HT1080 (cell line): ENCODE results near the gene KRTAP2-1. TPM values are rescaled to one million over a fixed set of nuclear protein-coding genes. Genes with fewer than 3 reads are reported as not detected.
"Not testable (repeated sequence)": the region's sequence is repeated elsewhere in the genome, so short reads cannot be mapped to it uniquely, and the experiment has no call there.

Source experiments
- DNase-seq: peaks from one replicate; pipeline ENCODE4 v3.0.0-alpha.2; 2015; ENCODE audit warnings: low read depth
- small RNA-seq: library from RNA; depleted of rRNA; stranded (forward); fragments of <200 nt; gene quantifications from one replicate; pipeline ENCODE3, GENCODE V24; 2014
- total RNA-seq: library from RNA; depleted of rRNA; stranded (reverse); fragments of >200 nt; shearing (Covaris generic); gene quantifications from 2 replicates; pipeline ENCODE4 v1.2.3, GENCODE V29; 2014; rRNA removed

KRTAP2-1 gene
- total RNA-seq, 1 experiment from 2014 or later = 2.0 TPM

GRCh38 chr17:41013606-41014005 lies 33.5 kb downstream of the KRTAP2-1 start:
- no peak for DNase-seq

- no peak for DNase-seq
These were observed 33.9 kb downstream of the KRTAP2-1 start for GRCh38 chr17:41013181-41013580.

DNA sequence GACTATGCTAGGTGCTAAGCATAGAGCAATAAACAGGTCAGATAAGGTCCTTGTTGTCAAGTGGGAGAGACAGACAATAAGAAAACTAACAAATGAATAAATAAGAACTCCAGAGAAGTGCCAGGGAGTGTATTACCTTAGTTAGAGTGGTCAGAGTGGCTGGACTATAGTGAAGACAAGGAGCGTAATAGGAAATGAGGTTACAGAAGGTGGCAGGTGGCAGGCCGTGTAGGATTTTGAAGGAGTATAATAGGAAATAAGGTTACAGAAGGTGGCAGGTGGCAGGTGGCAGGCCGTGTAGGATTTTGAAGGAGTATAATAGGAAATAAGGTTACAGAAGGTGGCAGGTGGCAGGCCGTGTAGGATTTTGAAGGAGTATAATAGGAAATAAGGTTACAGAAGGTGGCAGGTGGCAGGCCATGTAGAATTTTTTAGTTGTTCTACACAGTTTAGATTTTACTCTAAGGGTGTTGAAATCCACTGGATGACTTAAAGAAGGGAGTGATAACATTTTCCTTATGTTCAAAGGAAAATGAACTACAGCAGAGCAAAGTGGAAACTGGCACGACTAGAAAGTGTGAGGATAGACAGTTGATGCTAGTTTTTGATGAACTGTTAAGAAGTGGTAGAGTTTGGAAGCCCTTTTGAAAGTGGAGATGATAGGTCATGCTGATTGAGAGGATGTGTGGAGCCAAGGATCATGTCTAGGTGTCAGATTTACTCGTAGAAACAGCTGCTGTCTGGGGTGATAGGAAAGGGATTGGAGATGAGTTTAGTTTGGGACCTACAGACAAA lies 34.6 kb downstream of the KRTAP2-1 start:
- no peak for DNase-seq

- DNase-seq = no peak
These were observed 36.7 kb downstream of the KRTAP2-1 start for GRCh38 chr17:41010441-41010840.

- DNase-seq = no peak
These were observed 37.2 kb downstream of the KRTAP2-1 start for GRCh38 chr17:41009936-41010335.

- no peak for DNase-seq
These were observed 37.8 kb downstream of the KRTAP2-1 start for GRCh38 chr17:41009301-41009760.

GRCh38 chr17:41008811-41009210 lies 38.3 kb downstream of the KRTAP2-1 start, which contains the start of gene KRTAP3-1:
TSS of gene KRTAP3-1 (minus strand) at chr17:41009128. CDS start at chr17:41009074, 54 bp downstream.
- DNase-seq = no peak

- no peak for DNase-seq
These were observed 42.7 kb downstream of the KRTAP2-1 start for GRCh38 chr17:41004397-41004796.

- DNase-seq = no peak
These were observed 43.2 kb downstream of the KRTAP2-1 start for GRCh38 chr17:41003926-41004325.

DNA sequence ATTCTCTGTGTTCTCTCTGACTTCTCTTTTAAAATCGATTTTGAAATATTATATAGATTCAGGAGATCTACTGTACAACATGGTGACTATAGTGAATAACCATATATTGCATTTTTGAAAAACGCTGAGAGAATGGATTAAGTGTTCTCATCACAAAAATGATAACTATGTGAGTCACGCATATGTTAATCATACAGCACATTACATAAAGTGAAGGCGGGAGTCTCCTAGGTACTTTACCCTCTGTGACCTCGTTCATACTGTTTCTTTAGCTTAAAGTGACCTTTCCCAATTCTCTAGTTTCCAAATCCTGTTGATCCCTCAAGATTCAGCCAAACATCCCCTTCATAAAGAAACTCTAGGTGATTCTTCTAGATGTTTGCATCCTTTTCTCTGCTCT lies 44.3 kb downstream of the KRTAP2-1 start:
- no peak for DNase-seq

GRCh38 chr17:41001795-41002194 lies 45.3 kb downstream of the KRTAP2-1 start:
- DNase-seq = no peak

GRCh38 chr17:40999563-40999962 lies 47.6 kb downstream of the KRTAP2-1 start, which contains the start of gene KRTAP3-2:
TSS of gene KRTAP3-2 (minus strand) at chr17:40999906. CDS start at chr17:40999853, 53 bp downstream.
- DNase-seq = not testable (repeated sequence)

- DNase-seq = no peak
These were observed 49.8 kb downstream of the KRTAP2-1 start for GRCh38 chr17:40997361-40997760.

DNA sequence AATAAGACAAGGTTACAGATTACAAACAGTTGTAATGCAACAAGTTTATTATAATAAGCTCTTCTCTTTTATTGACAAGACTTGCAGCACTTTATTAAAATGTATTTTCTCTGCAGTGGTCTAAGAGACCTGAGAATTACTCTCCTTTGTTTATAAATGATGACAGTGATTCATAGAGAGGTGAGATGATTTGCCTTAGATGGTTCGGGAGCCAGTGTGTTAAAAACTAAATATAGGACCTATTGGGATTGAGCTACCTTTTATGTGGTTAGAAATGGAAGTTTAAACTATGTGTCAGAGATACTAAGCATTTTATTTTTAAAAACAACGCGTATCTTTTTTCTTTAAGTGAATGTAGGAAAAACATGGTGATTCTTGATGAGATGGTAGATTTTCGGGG lies 50.3 kb downstream of the KRTAP2-1 start:
- no peak for DNase-seq

Small RNA genes lying within 50 kb of the gene (small RNA-seq; reads per million reads assigned to genes)
- not detected for gene KRTAP3-4P

Other genes with a start within 250 kb of the KRTAP2-1 start
- gene KRT28, start 247.4 kb downstream of the KRTAP2-1 start, total RNA-seq = not detected in 2 replicates
- 24.0 and 32.4 TPM in 2 replicates for gene KRT10, start 224.7 kb downstream of the KRTAP2-1 start, total RNA-seq
- gene KRT12, start 180.1 kb downstream of the KRTAP2-1 start, total RNA-seq = not detected in 2 replicates
- gene KRT20, start 162.1 kb downstream of the KRTAP2-1 start, total RNA-seq = not detected in 2 replicates
- 0.33 TPM in 1 of 2 replicates, not detected in the other for gene KRT23, start 109.7 kb downstream of the KRTAP2-1 start, total RNA-seq
- not detected in 2 replicates for gene KRT39, start 80.4 kb downstream of the KRTAP2-1 start, total RNA-seq
- not detected in 2 replicates for gene KRT40, start 63.0 kb downstream of the KRTAP2-1 start, total RNA-seq
- gene KRTAP3-3, start 53.2 kb downstream of the KRTAP2-1 start, total RNA-seq = not detected in 2 replicates
- gene KRTAP3-2, start 47.4 kb downstream of the KRTAP2-1 start, total RNA-seq = not detected in 2 replicates
- not detected in 2 replicates for gene KRTAP3-1, start 38.2 kb downstream of the KRTAP2-1 start, total RNA-seq
- gene KRTAP1-5, start 20.1 kb downstream of the KRTAP2-1 start, total RNA-seq = not detected in 2 replicates
- gene KRTAP1-4, start 17.1 kb downstream of the KRTAP2-1 start, total RNA-seq = not detected in 2 replicates
- not detected in 2 replicates for gene KRTAP1-3, start 12.4 kb downstream of the KRTAP2-1 start, total RNA-seq
- gene KRTAP1-1, start 5.9 kb downstream of the KRTAP2-1 start, total RNA-seq = not detected in 2 replicates
- not detected in 2 replicates for gene KRTAP2-2, start 7.9 kb upstream of the KRTAP2-1 start, total RNA-seq
- gene KRTAP2-3, start 12.8 kb upstream of the KRTAP2-1 start, total RNA-seq = 1.2 and 6.2 TPM in 2 replicates
- gene KRTAP2-4, start 18.6 kb upstream of the KRTAP2-1 start, total RNA-seq = not detected in 2 replicates
- not detected in 2 replicates for gene KRTAP4-7, start 36.8 kb upstream of the KRTAP2-1 start, total RNA-seq
- not detected in 2 replicates for gene KRTAP4-8, start 50.8 kb upstream of the KRTAP2-1 start, total RNA-seq
- gene KRTAP4-16, start 54.9 kb upstream of the KRTAP2-1 start, total RNA-seq = not detected in 2 replicates
- gene KRTAP4-9, start 58.1 kb upstream of the KRTAP2-1 start, total RNA-seq = 0.29 and 0.57 TPM in 2 replicates
- gene KRTAP4-11, start 71.1 kb upstream of the KRTAP2-1 start, total RNA-seq = not detected in 2 replicates
- not detected in 2 replicates for gene KRTAP4-12, start 76.9 kb upstream of the KRTAP2-1 start, total RNA-seq
- not detected in 2 replicates for gene KRTAP4-6, start 93.2 kb upstream of the KRTAP2-1 start, total RNA-seq
- not detected in 2 replicates for gene KRTAP4-5, start 102.5 kb upstream of the KRTAP2-1 start, total RNA-seq
- not detected in 2 replicates for gene KRTAP4-4, start 113.4 kb upstream of the KRTAP2-1 start, total RNA-seq
- gene KRTAP4-3, start 120.9 kb upstream of the KRTAP2-1 start, total RNA-seq = not detected in 2 replicates
- gene KRTAP4-2, start 130.9 kb upstream of the KRTAP2-1 start, total RNA-seq = not detected in 2 replicates
- gene KRTAP4-1, start 137.6 kb upstream of the KRTAP2-1 start, total RNA-seq = not detected in 2 replicates
- gene KRTAP9-1, start 142.6 kb upstream of the KRTAP2-1 start, total RNA-seq = not detected in 2 replicates
- not detected in 2 replicates for gene KRTAP9-2, start 179.3 kb upstream of the KRTAP2-1 start, total RNA-seq
- not detected in 2 replicates for gene KRTAP9-3, start 185.1 kb upstream of the KRTAP2-1 start, total RNA-seq
- not detected in 2 replicates for gene KRTAP9-8, start 190.7 kb upstream of the KRTAP2-1 start, total RNA-seq
- not detected in 2 replicates for gene KRTAP9-4, start 202.4 kb upstream of the KRTAP2-1 start, total RNA-seq
- not detected in 2 replicates for gene KRTAP9-9, start 208.1 kb upstream of the KRTAP2-1 start, total RNA-seq
- gene KRTAP9-6, start 218.1 kb upstream of the KRTAP2-1 start, total RNA-seq = not detected in 2 replicates
- gene KRTAP9-7, start 228.4 kb upstream of the KRTAP2-1 start, total RNA-seq = not detected in 2 replicates